HCT116 (cell line): ENCODE measurements around the gene HMGN5. TPM values are rescaled to one million over a fixed set of nuclear protein-coding genes. Genes with fewer than 3 reads are reported as not detected.

Experiments used
- ATAC-seq: fragments of 200-7000 bp; cut with Tn5 transposase; 2 replicates; pipeline ENCODE4 v1.9.1; 2020; ENCODE audit warnings: mild to moderate bottlenecking, moderate library complexity
- BruUV-seq: library from RNA; stranded (reverse); fragments of 400-500 nt; replicated peaks from 2 replicates; lab custom pipeline; 2021; lab: Mats Ljungman, UMichigan
- CTCF ChIA-PET: fragments of 300-600 bp; sonication (Branson Sonifier 250); formaldehyde crosslinking; loops from one replicate; lab custom pipeline; 2021; ENCODE audit warnings: antibody characterized with exemption; lab: Charles Lee
- POLR2A ChIA-PET: fragments of 300-600, 350-600 bp; sonication (Branson Sonifier 250); formaldehyde crosslinking; loops from one replicate; lab custom pipeline; 2021; ENCODE audit warnings: antibody characterized with exemption; lab: Charles Lee
- RAD21 ChIA-PET, 2 experiments: fragments of 300-600 bp; sonication (Branson Sonifier 250); formaldehyde crosslinking; loops; one replicate each; lab custom pipeline; 2023; ENCODE audit warnings: low total read pairs in 2 of 2; ENCODE audit not compliant: uncharacterized antibody in 2 of 2, unreplicated experiment in 2 of 2, low non-redundant PET in 1 of 2; lab: Charles Lee
- DNase-seq: peaks from one replicate; pipeline ENCODE4 v3.0.0-alpha.2; 2010; ENCODE audit warnings: low read depth, low spot score
- H2AFZ ChIP-seq: fragments of 200-600 bp; shearing (Covaris generic), sonication (generic); 2 replicates; pipeline ENCODE4 v1.6.1; 2017; ENCODE audit warnings: low read depth, mixed run types, mixed read lengths, antibody characterized with exemption, low read length; ENCODE audit not compliant: poor library complexity, severe bottlenecking
- H3K27ac ChIP-seq: 2 replicates; pipeline ENCODE4 v1.5.1; 2012; ENCODE audit warnings: low read depth, low read length
- H3K27me3 ChIP-seq: fragments of 200-600 bp; sonication (generic); 2 replicates; pipeline ENCODE4 v1.6.1; 2016; ENCODE audit warnings: mixed run types, low read length, mixed read lengths; ENCODE audit not compliant: insufficient read depth
- H3K36me3 ChIP-seq, 2 experiments: fragments of 200-500 bp in 1 of 2; fragments of 200-600 bp in 1 of 2; sonication (Bioruptor generic) in 1 of 2; sonication (generic) in 1 of 2; 2 replicates each; pipeline versions ENCODE4 v1.5.1 to v1.6.1; 2014 to 2016; ENCODE audit warnings: low read length in 2 of 2, inconsistent platforms in 1 of 2, mixed read lengths in 1 of 2, mixed run types in 1 of 2; ENCODE audit not compliant: insufficient read depth in 2 of 2, control insufficient read depth in 1 of 2
- H3K4me1 ChIP-seq, 2 experiments: fragments of 200-600 bp in 1 of 2; sonication (generic) in 1 of 2; 2 replicates each; pipeline versions ENCODE4 v1.5.1 to v1.6.1; 2012 to 2017; ENCODE audit warnings: low read length in 2 of 2, inconsistent platforms in 1 of 2, mild to moderate bottlenecking in 1 of 2, mixed read lengths in 1 of 2, mixed run types in 1 of 2, moderate library complexity in 1 of 2; ENCODE audit not compliant: insufficient read depth in 2 of 2, control insufficient read depth in 1 of 2
- H3K4me2 ChIP-seq: fragments of 200-600 bp; sonication (generic); 2 replicates; pipeline ENCODE4 v1.6.1; 2017; ENCODE audit warnings: mixed run types, low read length, mixed read lengths
- H3K4me3 ChIP-seq, 2 experiments: fragments of 200-600 bp in 1 of 2; sonication (generic) in 1 of 2; replicated peaks in 1 of 2; 2 replicates each; pipeline ENCODE4 v1.5.1; 2011 to 2016; ENCODE audit warnings: low read length in 2 of 2, control low read depth in 1 of 2, low read depth in 1 of 2, mild to moderate bottlenecking in 1 of 2, mixed read lengths in 1 of 2, mixed run types in 1 of 2
- H3K79me2 ChIP-seq: fragments of 200-600 bp; sonication (generic); 2 replicates; pipeline ENCODE4 v1.6.1; 2017; ENCODE audit warnings: mild to moderate bottlenecking, mixed run types, low read length, moderate library complexity, mixed read lengths; ENCODE audit not compliant: insufficient read depth
- H3K9ac ChIP-seq: fragments of 200-600 bp; sonication (generic); 2 replicates; pipeline ENCODE4 v1.6.1; 2016; ENCODE audit warnings: low read length, mixed read lengths
- H3K9me2 ChIP-seq: fragments of 200-600 bp; sonication (generic), shearing (Covaris generic); 2 replicates; pipeline ENCODE4 v1.6.1; 2017; ENCODE audit warnings: mixed run types, mild to moderate bottlenecking, moderate library complexity; ENCODE audit not compliant: insufficient read depth
- H3K9me3 ChIP-seq, 2 experiments: fragments of 200-500 bp in 1 of 2; fragments of 200-600 bp in 1 of 2; sonication (Bioruptor generic) in 1 of 2; sonication (generic) in 1 of 2; 2 replicates each; pipeline ENCODE4 v1.6.1; 2014 to 2017; ENCODE audit warnings: low read length in 2 of 2, mixed read lengths in 2 of 2, inconsistent platforms in 1 of 2, low read depth in 1 of 2, mild to moderate bottlenecking in 1 of 2, mixed run types in 1 of 2, moderate library complexity in 1 of 2; ENCODE audit not compliant: control insufficient read depth in 1 of 2, insufficient read depth in 1 of 2
- H4K20me1 ChIP-seq: fragments of 200-600 bp; sonication (generic), shearing (Covaris generic); 2 replicates; pipeline ENCODE4 v1.6.1; 2017; ENCODE audit warnings: mixed run types, mild to moderate bottlenecking, moderate library complexity; ENCODE audit not compliant: insufficient read depth
- EGR1 ChIP-seq: IDR thresholded peaks from 2 replicates; pipeline ENCODE4 v1.6.1; 2012; ENCODE audit warnings: low read depth
- FOSL1 ChIP-seq: IDR thresholded peaks from 2 replicates; pipeline ENCODE4 v1.6.1; 2012; ENCODE audit warnings: low read depth
- JUND ChIP-seq: IDR thresholded peaks from 2 replicates; pipeline ENCODE4 v1.6.1; 2012
- POLR2A ChIP-seq: IDR thresholded peaks from 2 replicates; pipeline ENCODE4 v1.7.0; 2011; ENCODE audit warnings: borderline replicate concordance; ENCODE audit not compliant: insufficient read depth, insufficient read length; ENCODE audit errors: extremely low read depth
- POLR2AphosphoS5 ChIP-seq: IDR thresholded peaks from 2 replicates; pipeline ENCODE4 v1.6.1; 2011; ENCODE audit warnings: mild to moderate bottlenecking, low read depth, low read length, moderate library complexity
- YY1 ChIP-seq: IDR thresholded peaks from 2 replicates; pipeline ENCODE4 v1.6.1; 2011; ENCODE audit warnings: low read length, low read depth, moderate library complexity, mild to moderate bottlenecking; ENCODE audit not compliant: insufficient replicate concordance; ENCODE audit errors: extremely low read depth
- ZFX ChIP-seq: fragments of 450-650 bp; IDR thresholded peaks from 2 replicates; pipeline ENCODE4 v1.6.1; 2017
- ZNF274 ChIP-seq: fragments of 200-500 bp; sonication (Bioruptor generic); IDR thresholded peaks from 2 replicates; pipeline ENCODE4 v1.6.1; 2014; ENCODE audit warnings: mild to moderate bottlenecking, low read depth, low read length, inconsistent platforms
- intact Hi-C: fragments of 100-400 bp; cut with micrococcal nuclease; formaldehyde crosslinking; loops from 2 replicates; pipeline ENCODE4 v1.10.0; 2022
- total RNA-seq: library from RNA; stranded (reverse); gene quantifications from one replicate; pipeline ENCODE4 v1.2.1, GENCODE V29; 2021; ENCODE audit not compliant: unreplicated experiment
- TF ChIP-seq, protein P1 (sequence below): IDR thresholded peaks from 2 replicates; pipeline ENCODE4 v1.6.1; 2012
- TF ChIP-seq, protein P2 (sequence below): IDR thresholded peaks from 2 replicates; pipeline ENCODE4 v1.6.1; 2012; ENCODE audit warnings: low read depth
- TF ChIP-seq, protein P3 (sequence below): IDR thresholded peaks from 2 replicates; pipeline ENCODE4 v1.6.1; 2011; ENCODE audit warnings: mild to moderate bottlenecking, low read length, moderate library complexity; ENCODE audit not compliant: insufficient replicate concordance; ENCODE audit errors: extremely low read depth

HMGN5 gene
- total RNA-seq, 1 experiment from 2014 or later, result 3.0 TPM

DNA sequence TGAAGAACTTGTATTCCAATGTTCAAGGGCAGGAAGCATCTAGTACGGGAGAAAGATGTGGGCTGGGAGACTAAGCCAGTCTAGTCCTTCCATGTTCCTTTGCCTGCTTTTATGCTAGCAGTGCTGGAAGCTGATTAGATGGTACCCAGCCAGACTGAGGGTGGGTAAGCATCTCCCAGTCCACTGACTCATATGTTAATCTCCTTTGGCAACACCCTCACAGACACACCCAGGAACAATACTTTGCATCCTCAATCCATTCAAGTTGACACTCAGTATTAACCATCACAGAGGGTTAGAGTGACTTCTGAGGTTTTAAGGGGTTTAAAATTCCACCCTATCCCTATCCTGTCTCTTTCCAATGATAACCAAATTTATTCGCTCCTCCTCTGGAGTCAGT, 6.5 kb downstream of the HMGN5 start:
- Histone ChIP-seq H3K4me1 (no peaks in the 10 kb centered on the region), H3K79me2 (no peaks in the 10 kb centered on the region), H4K20me1 (no peaks in the 10 kb centered on the region), H2AFZ (no peak overlapping the region), H3K9me3 (no peaks in the 10 kb centered on the region), H3K36me3 (no peaks in the 10 kb centered on the region), H3K9me2 (no peaks in the 10 kb centered on the region), H3K27ac (no peak overlapping the region), H3K4me3 (no peak overlapping the region), H3K4me2 (no peak overlapping the region), H3K9ac (no peak overlapping the region), H3K27me3 (no peaks in the 10 kb centered on the region)
- TF ChIP-seq JUND (no peak), ZFX (no peak), EGR1 (no peak), YY1 (no peak), ZNF274 (no peak), POLR2A (no peak), POLR2AphosphoS5 (no peak), FOSL1 (no peak)
- TF ChIP-seq, protein P1, sequence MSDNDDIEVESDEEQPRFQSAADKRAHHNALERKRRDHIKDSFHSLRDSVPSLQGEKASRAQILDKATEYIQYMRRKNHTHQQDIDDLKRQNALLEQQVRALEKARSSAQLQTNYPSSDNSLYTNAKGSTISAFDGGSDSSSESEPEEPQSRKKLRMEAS, result no peak
- TF ChIP-seq, protein P2, sequence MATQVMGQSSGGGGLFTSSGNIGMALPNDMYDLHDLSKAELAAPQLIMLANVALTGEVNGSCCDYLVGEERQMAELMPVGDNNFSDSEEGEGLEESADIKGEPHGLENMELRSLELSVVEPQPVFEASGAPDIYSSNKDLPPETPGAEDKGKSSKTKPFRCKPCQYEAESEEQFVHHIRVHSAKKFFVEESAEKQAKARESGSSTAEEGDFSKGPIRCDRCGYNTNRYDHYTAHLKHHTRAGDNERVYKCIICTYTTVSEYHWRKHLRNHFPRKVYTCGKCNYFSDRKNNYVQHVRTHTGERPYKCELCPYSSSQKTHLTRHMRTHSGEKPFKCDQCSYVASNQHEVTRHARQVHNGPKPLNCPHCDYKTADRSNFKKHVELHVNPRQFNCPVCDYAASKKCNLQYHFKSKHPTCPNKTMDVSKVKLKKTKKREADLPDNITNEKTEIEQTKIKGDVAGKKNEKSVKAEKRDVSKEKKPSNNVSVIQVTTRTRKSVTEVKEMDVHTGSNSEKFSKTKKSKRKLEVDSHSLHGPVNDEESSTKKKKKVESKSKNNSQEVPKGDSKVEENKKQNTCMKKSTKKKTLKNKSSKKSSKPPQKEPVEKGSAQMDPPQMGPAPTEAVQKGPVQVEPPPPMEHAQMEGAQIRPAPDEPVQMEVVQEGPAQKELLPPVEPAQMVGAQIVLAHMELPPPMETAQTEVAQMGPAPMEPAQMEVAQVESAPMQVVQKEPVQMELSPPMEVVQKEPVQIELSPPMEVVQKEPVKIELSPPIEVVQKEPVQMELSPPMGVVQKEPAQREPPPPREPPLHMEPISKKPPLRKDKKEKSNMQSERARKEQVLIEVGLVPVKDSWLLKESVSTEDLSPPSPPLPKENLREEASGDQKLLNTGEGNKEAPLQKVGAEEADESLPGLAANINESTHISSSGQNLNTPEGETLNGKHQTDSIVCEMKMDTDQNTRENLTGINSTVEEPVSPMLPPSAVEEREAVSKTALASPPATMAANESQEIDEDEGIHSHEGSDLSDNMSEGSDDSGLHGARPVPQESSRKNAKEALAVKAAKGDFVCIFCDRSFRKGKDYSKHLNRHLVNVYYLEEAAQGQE, result no peak
- TF ChIP-seq, protein P3, sequence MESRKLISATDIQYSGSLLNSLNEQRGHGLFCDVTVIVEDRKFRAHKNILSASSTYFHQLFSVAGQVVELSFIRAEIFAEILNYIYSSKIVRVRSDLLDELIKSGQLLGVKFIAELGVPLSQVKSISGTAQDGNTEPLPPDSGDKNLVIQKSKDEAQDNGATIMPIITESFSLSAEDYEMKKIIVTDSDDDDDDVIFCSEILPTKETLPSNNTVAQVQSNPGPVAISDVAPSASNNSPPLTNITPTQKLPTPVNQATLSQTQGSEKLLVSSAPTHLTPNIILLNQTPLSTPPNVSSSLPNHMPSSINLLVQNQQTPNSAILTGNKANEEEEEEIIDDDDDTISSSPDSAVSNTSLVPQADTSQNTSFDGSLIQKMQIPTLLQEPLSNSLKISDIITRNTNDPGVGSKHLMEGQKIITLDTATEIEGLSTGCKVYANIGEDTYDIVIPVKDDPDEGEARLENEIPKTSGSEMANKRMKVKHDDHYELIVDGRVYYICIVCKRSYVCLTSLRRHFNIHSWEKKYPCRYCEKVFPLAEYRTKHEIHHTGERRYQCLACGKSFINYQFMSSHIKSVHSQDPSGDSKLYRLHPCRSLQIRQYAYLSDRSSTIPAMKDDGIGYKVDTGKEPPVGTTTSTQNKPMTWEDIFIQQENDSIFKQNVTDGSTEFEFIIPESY, result no peak
- RAD21 ChIA-PET, result no interaction called here
- POLR2A ChIA-PET, result no interaction called here
- DNase-seq (no peak), ATAC-seq (no peak)
- intact Hi-C loops, result loop anchor here (5.0 kb wide), 1 partner anchor 318 kb away; no protein-coding TSS in a partner anchor
- no TSS peak for BruUV-seq
- CTCF ChIA-PET, result interaction anchor here (0.5 to 2.5 kb wide), 7 partner anchors 8 to 318 kb away, joined by 3 to 12 read pairs (median 4); no protein-coding TSS in a partner anchor
